GM20000 (cell line): Measurements from ENCODE around the gene PHLDB3.

ENCODE experiments used
- DNase-seq: peaks from one replicate; pipeline ENCODE4 v3.0.0; 2012; ENCODE audit warnings: low spot score
- TF ChIP-seq, protein P1 (sequence below): IDR thresholded peaks from 2 replicates; pipeline ENCODE4 v1.5.1; 2012; ENCODE audit warnings: mild to moderate bottlenecking, control low read depth; ENCODE audit errors: extremely low read depth, missing control alignments

Gene PHLDB3

DNA sequence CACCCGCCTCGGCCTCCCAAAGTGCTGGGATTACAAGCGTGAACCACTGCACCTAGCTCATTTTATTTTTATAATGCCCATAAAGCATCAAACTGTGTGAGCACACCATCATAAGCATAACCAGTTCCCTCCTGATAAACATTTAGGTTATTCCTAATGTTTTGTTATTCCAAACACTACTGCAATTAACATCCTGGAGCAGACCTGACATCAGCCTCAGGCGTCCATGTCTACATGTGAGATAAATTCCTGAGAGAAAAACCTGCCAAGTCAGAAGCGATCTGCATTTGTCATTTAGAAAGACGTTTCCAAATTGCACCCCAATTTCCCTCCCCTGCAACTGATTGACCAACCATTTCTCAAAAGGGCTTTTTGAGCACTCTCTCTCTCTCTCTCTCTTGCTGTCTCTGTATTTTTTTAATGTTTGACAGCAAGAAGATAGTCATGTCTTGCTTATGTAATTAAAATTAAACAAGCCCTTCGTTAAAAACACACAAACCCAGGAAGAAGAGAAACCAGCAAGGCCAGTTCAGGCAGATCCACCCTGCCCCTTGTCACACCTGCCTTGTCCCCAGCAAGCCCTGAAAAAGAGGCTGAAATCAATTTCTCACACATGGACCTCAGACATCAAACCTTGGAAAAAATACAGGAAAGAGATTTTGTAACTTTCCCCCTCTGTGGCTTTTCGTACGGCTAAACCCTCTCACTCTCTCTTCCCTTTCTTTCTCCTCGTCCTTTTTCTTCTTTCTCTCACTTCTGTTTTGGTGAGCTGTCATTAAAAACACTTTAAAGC, 49.0 kb downstream of the PHLDB3 start:
- no peak for DNase-seq
- TF ChIP-seq, protein P1, sequence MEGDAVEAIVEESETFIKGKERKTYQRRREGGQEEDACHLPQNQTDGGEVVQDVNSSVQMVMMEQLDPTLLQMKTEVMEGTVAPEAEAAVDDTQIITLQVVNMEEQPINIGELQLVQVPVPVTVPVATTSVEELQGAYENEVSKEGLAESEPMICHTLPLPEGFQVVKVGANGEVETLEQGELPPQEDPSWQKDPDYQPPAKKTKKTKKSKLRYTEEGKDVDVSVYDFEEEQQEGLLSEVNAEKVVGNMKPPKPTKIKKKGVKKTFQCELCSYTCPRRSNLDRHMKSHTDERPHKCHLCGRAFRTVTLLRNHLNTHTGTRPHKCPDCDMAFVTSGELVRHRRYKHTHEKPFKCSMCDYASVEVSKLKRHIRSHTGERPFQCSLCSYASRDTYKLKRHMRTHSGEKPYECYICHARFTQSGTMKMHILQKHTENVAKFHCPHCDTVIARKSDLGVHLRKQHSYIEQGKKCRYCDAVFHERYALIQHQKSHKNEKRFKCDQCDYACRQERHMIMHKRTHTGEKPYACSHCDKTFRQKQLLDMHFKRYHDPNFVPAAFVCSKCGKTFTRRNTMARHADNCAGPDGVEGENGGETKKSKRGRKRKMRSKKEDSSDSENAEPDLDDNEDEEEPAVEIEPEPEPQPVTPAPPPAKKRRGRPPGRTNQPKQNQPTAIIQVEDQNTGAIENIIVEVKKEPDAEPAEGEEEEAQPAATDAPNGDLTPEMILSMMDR: no peak

DNA sequence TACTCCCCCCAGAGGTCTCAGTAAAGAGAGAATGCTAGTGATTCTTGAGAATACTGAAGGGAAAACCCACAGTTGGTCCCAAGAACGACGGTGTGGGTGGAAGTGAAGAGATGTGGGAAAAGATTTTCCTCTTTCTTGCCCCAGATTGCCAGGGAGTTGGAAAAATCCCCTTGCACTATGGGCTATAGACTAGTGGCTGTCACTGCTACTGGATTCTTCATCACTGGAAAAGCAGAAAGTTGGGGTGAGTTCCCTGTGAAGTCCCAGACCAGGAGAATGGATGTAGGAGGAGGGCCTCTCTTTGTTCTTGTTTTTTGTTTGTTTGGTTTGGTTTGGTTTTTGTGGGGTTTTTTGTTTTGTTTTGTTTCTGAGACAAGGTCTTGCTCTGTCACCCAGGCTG, 50.5 kb downstream of the PHLDB3 start:
- TF ChIP-seq, protein P1: no peak
- no peak for DNase-seq

DNA sequence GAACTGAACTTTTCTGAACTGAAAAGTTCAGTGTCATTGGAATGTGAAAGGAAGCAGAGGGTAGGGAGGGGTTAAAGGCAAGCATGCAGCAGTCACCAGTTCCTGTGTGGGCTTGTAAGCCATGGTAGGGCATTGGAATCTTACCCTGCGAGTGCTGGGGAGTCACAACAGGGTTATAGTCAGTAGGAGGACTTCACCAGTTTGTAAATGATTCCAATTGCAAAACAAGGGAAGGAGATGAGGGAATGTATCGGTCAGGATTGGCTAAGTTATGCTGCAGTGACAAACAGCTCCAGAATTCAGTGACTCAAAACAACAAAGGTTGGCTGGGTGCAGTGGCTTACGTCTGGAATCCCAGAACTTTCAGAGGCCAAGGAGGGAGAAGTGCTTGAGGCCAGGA, 52.0 kb downstream of the PHLDB3 start:
- no peak for DNase-seq
- TF ChIP-seq, protein P1: no peak

DNA sequence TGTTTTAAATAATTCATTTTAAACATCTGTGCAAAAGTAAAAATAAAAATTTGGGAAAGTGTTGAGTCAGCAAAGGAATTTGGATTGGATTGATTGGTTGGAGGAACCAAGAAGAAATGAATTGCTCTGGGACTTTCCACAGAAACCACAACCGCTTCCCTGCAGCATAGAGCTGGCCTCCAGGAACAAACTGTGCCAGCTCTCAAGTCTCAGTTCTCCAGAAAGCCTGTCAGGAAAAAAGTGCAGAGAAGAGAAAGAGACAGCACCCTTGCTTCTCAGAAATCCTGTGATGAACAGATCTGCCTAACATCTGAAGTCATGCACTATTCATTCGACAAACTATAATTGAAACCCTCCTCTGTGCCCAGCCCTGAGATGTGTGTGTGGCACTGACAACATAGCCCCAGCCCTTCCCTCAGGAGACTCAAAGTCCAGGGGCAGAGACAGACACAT, 54.0 kb downstream of the PHLDB3 start:
- TF ChIP-seq, protein P1: no peak
- DNase-seq: no peak

DNA sequence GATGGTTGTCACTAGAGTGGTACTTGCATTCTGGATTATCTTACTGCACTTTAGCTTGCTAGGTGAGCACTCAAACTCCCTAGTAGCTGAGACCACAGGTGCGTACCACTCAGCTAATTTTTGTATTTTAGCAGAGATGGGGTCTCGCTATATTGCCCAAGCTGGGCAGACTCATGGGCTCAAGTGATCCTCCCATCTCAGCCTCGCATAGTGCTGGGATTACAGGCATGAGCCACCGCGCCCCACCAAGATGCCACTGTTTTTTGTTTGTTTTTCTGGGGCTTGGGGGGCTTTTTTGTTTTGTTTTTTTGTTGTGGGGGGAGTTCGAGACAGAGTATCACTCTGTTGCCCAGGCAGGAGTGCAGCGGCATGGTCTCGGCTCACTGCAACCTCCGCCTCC, 56.9 kb downstream of the PHLDB3 start:
- no peak for DNase-seq
- TF ChIP-seq, protein P1: no peak

DNA sequence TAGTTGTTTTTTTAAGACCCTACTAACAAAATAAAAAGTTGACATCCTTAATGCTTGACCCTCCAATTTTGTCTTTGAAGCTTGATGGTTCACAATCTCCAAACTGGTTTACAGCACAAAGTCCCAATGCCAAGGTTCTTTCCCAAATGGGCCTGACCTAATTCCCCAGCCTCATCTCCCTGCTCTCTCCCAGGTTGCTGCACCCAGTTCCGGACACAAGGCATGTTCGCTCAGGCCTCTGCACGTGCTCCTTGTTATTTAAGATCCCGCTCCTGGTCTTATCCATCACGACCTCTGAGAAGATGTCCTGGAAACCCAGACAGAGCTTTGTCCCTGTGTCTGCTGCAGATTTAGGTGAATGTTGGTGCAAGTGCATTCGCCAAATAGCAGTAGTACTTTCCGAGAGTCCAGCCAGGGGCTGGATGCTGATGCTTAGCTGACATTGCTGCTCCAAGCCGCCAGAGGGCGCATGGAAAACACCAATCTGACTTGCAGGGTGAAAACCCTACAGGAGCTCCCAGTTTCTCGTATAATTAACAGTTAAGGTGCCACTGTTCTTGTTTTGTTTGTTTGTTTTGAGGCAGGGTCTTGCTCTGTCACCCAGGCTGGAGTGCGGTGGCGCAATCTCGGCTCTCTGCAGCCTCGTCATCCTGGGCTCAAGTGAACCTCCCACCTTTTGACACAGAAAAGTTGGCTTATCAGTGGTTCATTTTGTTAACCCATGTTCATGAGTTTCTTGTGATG, 57.6 kb downstream of the PHLDB3 start:
- DNase-seq: peak; percentile 80

More for the DNA sequence above, 57.6 kb downstream of the PHLDB3 start:
- TF ChIP-seq, protein P1: peak; percentile 92
